Measurements from ENCODE around the gene BRCA2.

DNA sequence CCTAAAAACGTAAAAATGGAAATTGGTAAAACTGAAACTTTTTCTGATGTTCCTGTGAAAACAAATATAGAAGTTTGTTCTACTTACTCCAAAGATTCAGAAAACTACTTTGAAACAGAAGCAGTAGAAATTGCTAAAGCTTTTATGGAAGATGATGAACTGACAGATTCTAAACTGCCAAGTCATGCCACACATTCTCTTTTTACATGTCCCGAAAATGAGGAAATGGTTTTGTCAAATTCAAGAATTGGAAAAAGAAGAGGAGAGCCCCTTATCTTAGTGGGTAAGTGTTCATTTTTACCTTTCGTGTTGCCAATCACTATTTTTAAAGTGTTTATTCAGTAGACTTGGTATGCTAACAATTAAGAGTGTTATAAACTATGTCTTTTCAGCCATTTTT lies 25.6 kb downstream of the BRCA2 start:
- TF ChIP-seq HSF4 (CRISPR knock-in tag; IDR thresholded peaks at IDR 0.05; ENCODE audit: borderline replicate concordance): no peak
- TF ChIP-seq CREB1 (IDR thresholded peaks at IDR 0.05): no peak
- no peak for TF ChIP-seq CREB1 (CRISPR knock-in tag; IDR thresholded peaks at IDR 0.05)
- no peak for TF ChIP-seq ZNF24 (IDR thresholded peaks at IDR 0.05)
- no peak for TF ChIP-seq EZH2 (IDR thresholded peaks at IDR 0.05; ENCODE audit: borderline replicate concordance, low read depth, low read length)
- TF ChIP-seq POLR2A (conservative IDR thresholded peaks at IDR 0.05): no peak
- TF ChIP-seq ZNF282 (CRISPR knock-in tag; IDR thresholded peaks at IDR 0.05): no peak
- TF ChIP-seq ZFP36 (IDR thresholded peaks at IDR 0.05; ENCODE audit: low read depth, low read length, partially characterized antibody): no peak
- TF ChIP-seq ESRRA (IDR thresholded peaks at IDR 0.05; ENCODE audit: borderline replicate concordance, low read depth): no peak
- TF ChIP-seq, protein P1, sequence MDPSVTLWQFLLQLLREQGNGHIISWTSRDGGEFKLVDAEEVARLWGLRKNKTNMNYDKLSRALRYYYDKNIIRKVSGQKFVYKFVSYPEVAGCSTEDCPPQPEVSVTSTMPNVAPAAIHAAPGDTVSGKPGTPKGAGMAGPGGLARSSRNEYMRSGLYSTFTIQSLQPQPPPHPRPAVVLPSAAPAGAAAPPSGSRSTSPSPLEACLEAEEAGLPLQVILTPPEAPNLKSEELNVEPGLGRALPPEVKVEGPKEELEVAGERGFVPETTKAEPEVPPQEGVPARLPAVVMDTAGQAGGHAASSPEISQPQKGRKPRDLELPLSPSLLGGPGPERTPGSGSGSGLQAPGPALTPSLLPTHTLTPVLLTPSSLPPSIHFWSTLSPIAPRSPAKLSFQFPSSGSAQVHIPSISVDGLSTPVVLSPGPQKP (CRISPR knock-in tag; IDR thresholded peaks at IDR 0.05): no peak
- TF ChIP-seq, protein P2, sequence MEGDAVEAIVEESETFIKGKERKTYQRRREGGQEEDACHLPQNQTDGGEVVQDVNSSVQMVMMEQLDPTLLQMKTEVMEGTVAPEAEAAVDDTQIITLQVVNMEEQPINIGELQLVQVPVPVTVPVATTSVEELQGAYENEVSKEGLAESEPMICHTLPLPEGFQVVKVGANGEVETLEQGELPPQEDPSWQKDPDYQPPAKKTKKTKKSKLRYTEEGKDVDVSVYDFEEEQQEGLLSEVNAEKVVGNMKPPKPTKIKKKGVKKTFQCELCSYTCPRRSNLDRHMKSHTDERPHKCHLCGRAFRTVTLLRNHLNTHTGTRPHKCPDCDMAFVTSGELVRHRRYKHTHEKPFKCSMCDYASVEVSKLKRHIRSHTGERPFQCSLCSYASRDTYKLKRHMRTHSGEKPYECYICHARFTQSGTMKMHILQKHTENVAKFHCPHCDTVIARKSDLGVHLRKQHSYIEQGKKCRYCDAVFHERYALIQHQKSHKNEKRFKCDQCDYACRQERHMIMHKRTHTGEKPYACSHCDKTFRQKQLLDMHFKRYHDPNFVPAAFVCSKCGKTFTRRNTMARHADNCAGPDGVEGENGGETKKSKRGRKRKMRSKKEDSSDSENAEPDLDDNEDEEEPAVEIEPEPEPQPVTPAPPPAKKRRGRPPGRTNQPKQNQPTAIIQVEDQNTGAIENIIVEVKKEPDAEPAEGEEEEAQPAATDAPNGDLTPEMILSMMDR (IDR thresholded peaks at IDR 0.05 in 2 of 3, conservative IDR thresholded peaks at IDR 0.05 in 1 of 3; ENCODE audit: insufficient read depth in 2 of 3, low read depth in 1 of 3, low read length in 3 of 3): no peak
- no peak for TF ChIP-seq ZNF121 (CRISPR knock-in tag; conservative IDR thresholded peaks at IDR 0.05)
- no peak for TF ChIP-seq NR2F6 (CRISPR knock-in tag; IDR thresholded peaks at IDR 0.05)
- TF ChIP-seq, protein P3, sequence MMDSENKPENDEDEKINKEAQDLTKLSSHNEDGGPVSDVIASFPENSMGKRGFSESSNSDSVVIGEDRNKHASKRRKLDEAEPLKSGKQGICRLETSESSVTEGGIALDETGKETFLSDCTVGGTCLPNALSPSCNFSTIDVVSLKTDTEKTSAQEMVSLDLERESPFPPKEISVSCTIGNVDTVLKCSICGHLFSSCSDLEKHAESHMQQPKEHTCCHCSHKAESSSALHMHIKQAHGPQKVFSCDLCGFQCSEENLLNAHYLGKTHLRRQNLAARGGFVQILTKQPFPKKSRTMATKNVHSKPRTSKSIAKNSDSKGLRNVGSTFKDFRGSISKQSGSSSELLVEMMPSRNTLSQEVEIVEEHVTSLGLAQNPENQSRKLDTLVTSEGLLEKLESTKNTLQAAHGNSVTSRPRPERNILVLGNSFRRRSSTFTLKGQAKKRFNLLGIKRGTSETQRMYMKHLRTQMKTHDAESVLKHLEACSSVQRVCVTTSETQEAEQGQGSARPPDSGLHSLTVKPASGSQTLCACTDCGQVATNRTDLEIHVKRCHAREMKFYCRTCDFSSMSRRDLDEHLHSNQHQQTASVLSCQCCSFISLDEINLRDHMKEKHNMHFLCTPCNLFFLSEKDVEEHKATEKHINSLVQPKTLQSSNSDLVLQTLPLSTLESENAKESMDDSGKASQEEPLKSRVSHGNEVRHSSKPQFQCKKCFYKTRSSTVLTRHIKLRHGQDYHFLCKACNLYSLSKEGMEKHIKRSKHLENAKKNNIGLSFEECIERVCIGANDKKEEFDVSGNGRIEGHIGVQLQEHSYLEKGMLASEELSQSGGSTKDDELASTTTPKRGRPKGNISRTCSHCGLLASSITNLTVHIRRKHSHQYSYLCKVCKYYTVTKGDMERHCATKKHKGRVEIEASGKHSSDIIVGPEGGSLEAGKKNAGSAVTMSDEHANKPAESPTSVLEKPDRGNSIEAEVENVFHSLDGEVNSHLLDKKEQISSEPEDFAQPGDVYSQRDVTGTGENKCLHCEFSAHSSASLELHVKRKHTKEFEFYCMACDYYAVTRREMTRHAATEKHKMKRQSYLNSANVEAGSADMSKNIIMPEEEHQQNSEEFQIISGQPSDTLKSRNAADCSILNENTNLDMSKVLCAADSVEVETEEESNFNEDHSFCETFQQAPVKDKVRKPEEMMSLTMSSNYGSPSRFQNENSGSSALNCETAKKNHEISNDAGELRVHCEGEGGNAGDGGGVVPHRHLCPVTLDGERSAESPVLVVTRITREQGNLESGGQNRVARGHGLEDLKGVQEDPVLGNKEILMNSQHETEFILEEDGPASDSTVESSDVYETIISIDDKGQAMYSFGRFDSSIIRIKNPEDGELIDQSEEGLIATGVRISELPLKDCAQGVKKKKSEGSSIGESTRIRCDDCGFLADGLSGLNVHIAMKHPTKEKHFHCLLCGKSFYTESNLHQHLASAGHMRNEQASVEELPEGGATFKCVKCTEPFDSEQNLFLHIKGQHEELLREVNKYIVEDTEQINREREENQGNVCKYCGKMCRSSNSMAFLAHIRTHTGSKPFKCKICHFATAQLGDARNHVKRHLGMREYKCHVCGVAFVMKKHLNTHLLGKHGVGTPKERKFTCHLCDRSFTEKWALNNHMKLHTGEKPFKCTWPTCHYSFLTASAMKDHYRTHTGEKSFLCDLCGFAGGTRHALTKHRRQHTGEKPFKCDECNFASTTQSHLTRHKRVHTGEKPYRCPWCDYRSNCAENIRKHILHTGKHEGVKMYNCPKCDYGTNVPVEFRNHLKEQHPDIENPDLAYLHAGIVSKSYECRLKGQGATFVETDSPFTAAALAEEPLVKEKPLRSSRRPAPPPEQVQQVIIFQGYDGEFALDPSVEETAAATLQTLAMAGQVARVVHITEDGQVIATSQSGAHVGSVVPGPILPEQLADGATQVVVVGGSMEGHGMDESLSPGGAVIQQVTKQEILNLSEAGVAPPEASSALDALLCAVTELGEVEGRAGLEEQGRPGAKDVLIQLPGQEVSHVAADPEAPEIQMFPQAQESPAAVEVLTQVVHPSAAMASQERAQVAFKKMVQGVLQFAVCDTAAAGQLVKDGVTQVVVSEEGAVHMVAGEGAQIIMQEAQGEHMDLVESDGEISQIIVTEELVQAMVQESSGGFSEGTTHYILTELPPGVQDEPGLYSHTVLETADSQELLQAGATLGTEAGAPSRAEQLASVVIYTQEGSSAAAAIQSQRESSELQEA (IDR thresholded peaks at IDR 0.05; ENCODE audit: low read depth): no peak
